Kidney epithelial cell (primary cell): ENCODE data around the gene CSE1L. TPM values are rescaled to one million over a fixed set of nuclear protein-coding genes. Genes with fewer than 3 reads are reported as not detected.

Experiments
- DNase-seq: peaks from one replicate; pipeline ENCODE4 v3.0.0-alpha.2; 2010; ENCODE audit warnings: low read depth
- H3K27me3 ChIP-seq: 2 replicates; pipeline ENCODE4 v1.6.0; 2011; ENCODE audit warnings: low read length; ENCODE audit not compliant: control insufficient read depth, insufficient read depth
- H3K36me3 ChIP-seq: 2 replicates; pipeline ENCODE4 v1.5.1; 2011; ENCODE audit warnings: low read length; ENCODE audit not compliant: control insufficient read depth, insufficient read depth
- H3K4me3 ChIP-seq: 2 replicates; pipeline ENCODE4 v1.5.1; 2011; ENCODE audit warnings: low read depth, mild to moderate bottlenecking, control low read depth, low read length
- CTCF ChIP-seq: IDR thresholded peaks from 2 replicates; pipeline ENCODE4 v1.5.1; 2011; ENCODE audit warnings: mild to moderate bottlenecking, moderate library complexity, low read length, control low read depth, inconsistent platforms; ENCODE audit not compliant: insufficient read depth, poor library complexity, severe bottlenecking
- total RNA-seq: library from RNA; depleted of rRNA; stranded (reverse); fragments of >200 nt; gene quantifications from 2 replicates; pipeline ENCODE4 v1.2.3, GENCODE V29; 2015

CSE1L gene
- total RNA-seq, 1 donor from 2014 or later, result 66.5 TPM

GRCh38 chr20:49110767-49111694 lies 64.9 kb downstream of the CSE1L start:
- no peak for DNase-seq
- TF ChIP-seq CTCF, result no peak
- Histone ChIP-seq H3K36me3 (peaks cover 1% of the 10 kb centered on the region), H3K27me3 (no peaks in the 10 kb centered on the region), H3K4me3 (no peak overlapping the region)

- no peak for TF ChIP-seq CTCF
- DNase-seq, result peak; percentile 7
- H3K36me3 ChIP-seq, result peaks cover 5% of the 10 kb centered on the region
Observed at GRCh38 chr20:49112596-49113274, 66.6 kb downstream of the CSE1L start.

GRCh38 chr20:49115564-49115963 lies 69.5 kb downstream of the CSE1L start:
- DNase-seq, result no peak
- Histone ChIP-seq H3K36me3 (peaks cover 8% of the 10 kb centered on the region), H3K27me3 (no peaks in the 10 kb centered on the region), H3K4me3 (no peak overlapping the region)
- no peak for TF ChIP-seq CTCF

More at GRCh38 chr20:49112596-49113274, 66.6 kb downstream of the CSE1L start:
- H3K27me3 ChIP-seq, result no peaks in the 10 kb centered on the region
- H3K4me3 ChIP-seq, result no peak overlapping the region

- DNase-seq, result no peak
- Histone ChIP-seq H3K27me3 (no peaks in the 10 kb centered on the region), H3K36me3 (peaks cover 9% of the 10 kb centered on the region), H3K4me3 (no peak overlapping the region)
- TF ChIP-seq CTCF, result no peak
Observed at GRCh38 chr20:49118307-49118706, 72.2 kb downstream of the CSE1L start.

GRCh38 chr20:49119988-49120387 lies 73.9 kb downstream of the CSE1L start:
- peaks cover 9% of the 10 kb centered on the region for H3K36me3 ChIP-seq
- DNase-seq, result no peak
- no peak for TF ChIP-seq CTCF
- no peaks in the 10 kb centered on the region for H3K27me3 ChIP-seq
- H3K4me3 ChIP-seq, result no peak overlapping the region

- DNase-seq, result no peak
- TF ChIP-seq CTCF, result no peak
- Histone ChIP-seq H3K36me3 (peaks cover 5% of the 10 kb centered on the region), H3K27me3 (no peaks in the 10 kb centered on the region), H3K4me3 (no peak overlapping the region)
Observed at GRCh38 chr20:49122920-49123319, 76.8 kb downstream of the CSE1L start.
